ENCODE measurements around the gene ANKS1B.

Gene ANKS1B

DNA sequence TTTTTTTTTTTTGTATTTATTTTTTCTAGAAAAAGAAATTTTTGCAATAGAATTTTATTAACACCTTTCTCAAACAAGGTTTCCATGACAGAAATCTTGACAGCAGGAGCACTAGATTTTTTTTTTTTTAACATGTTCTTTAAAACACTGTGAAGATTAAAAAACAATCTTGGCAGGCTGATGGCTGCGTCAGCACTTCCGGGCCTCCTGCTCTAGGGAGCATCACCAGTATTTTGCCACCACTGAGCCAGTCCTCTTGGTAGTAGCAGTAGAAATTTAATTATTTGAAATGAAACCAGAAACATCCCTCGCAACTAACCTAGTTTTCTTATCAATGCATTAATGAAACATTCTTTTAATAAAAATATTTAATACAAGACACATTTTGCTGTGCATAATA is 1240.1 kb downstream of the ANKS1B start:
- Histone ChIP-seq H3K4me3 (ENCODE audit: low read depth, low read length) (no peak overlapping the region), H3K9me3 (no peaks in the 10 kb centered on the region), H3K36me3 (no peaks in the 10 kb centered on the region), H3K27me3 (peaks cover 26% of the 10 kb centered on the region), H3K4me1 (no peaks in the 10 kb centered on the region)
- TF ChIP-seq, protein P1, sequence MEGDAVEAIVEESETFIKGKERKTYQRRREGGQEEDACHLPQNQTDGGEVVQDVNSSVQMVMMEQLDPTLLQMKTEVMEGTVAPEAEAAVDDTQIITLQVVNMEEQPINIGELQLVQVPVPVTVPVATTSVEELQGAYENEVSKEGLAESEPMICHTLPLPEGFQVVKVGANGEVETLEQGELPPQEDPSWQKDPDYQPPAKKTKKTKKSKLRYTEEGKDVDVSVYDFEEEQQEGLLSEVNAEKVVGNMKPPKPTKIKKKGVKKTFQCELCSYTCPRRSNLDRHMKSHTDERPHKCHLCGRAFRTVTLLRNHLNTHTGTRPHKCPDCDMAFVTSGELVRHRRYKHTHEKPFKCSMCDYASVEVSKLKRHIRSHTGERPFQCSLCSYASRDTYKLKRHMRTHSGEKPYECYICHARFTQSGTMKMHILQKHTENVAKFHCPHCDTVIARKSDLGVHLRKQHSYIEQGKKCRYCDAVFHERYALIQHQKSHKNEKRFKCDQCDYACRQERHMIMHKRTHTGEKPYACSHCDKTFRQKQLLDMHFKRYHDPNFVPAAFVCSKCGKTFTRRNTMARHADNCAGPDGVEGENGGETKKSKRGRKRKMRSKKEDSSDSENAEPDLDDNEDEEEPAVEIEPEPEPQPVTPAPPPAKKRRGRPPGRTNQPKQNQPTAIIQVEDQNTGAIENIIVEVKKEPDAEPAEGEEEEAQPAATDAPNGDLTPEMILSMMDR (IDR thresholded peaks at IDR 0.05; ENCODE audit: low read depth, low read length) = no peak
- no peak for DNase-seq

DNA sequence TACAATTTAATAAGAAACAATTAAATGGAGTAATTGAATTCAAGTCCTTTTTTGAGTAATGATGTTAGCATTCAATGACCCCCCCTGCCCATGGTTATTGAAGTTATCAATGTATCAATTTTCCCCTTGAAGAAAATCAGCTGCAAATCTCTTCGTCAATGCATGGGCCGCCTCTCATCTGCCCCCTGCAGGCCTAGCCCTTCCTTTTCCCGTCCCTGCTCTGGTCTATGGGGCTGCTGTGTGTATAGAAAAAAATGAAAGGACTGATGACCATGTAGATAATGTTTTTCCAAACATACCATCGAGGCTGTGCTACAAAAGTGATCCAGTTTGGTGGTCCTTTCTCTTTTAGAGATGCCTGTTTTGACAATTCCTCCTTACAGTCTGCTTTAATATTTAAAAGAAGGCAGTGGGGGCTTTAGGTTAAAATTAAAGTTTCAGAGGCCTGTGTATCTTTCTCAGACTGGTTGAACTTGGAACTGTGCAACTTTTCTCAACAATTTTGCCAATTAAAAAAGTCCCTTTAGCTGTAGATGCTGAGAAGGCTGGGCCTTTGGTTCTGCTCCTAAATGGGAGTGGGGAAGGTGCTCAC is 1241.3 kb downstream of the ANKS1B start:
- Histone ChIP-seq H3K4me1 (no peaks in the 10 kb centered on the region), H3K4me3 (ENCODE audit: low read depth, low read length) (no peak overlapping the region), H3K9me3 (no peaks in the 10 kb centered on the region), H3K36me3 (no peaks in the 10 kb centered on the region), H3K27me3 (peaks cover 26% of the 10 kb centered on the region)
- DNase-seq = peak; percentile 58
- TF ChIP-seq, protein P1 (IDR thresholded peaks at IDR 0.05; ENCODE audit: low read depth, low read length) = peak; percentile 91

DNA sequence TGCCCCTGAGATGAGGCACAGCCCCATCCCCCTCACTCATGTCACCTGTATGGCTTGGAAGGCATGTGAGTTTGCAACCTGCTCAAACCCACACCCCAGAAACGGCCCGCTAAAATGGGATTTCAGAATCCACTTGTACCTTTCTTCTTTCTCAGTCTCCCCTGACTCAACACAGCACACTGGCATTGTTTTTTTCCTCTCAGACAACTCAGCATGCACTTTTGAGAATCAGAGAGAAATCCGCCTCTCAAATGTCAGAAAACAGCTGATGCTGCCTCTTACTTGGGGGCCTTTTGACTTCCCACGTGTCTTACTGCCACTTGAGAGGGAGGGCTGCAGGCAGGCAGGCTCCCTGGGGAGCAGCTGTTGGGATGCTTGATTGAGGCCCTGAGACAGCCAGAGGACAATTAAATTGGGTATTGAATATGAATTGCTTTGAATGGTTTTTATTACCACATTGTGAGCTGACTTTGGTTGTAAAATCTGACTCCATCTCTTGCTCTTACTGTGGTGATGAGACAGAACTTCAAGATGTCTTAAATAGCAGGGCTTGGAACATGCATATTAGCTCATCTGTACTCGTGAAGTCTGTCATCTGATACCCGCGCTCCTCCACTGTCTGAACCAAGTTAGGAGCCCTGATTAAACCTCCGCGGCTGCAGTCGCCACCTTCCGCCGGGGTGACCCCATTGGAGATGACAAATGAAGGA is 1243.0 kb downstream of the ANKS1B start:
- no peaks in the 10 kb centered on the region for H3K36me3 ChIP-seq
- H3K9me3 ChIP-seq = no peaks in the 10 kb centered on the region
- TF ChIP-seq, protein P1 (IDR thresholded peaks at IDR 0.05; ENCODE audit: low read depth, low read length) = no peak
- H3K27me3 ChIP-seq = peaks cover 14% of the 10 kb centered on the region
- peaks cover 6% of the 10 kb centered on the region for H3K4me1 ChIP-seq
- DNase-seq = no peak
- H3K4me3 ChIP-seq (ENCODE audit: low read depth, low read length) = no peak overlapping the region

DNA sequence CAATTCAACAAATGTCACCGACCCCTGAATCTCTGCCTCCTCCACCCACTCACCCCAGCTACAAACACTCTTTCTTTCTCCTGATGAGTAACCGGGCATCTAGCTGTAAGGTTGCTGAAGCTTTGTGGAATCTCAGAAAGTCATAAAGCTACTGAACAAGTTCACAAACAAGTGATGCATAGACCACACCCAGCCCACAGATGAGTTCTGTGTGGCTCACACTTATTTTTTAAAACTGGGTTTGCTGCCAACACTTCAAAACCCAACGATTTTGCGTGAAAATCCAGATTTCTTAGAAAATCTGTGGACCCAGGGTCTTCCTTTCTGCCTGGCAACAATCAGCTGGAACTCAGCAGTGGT is 1243.6 kb downstream of the ANKS1B start:
- Histone ChIP-seq H3K9me3 (no peaks in the 10 kb centered on the region), H3K36me3 (no peaks in the 10 kb centered on the region), H3K4me1 (peaks cover 12% of the 10 kb centered on the region), H3K4me3 (ENCODE audit: low read depth, low read length) (no peak overlapping the region), H3K27me3 (peaks cover 9% of the 10 kb centered on the region)
- DNase-seq = no peak
- TF ChIP-seq, protein P1 (IDR thresholded peaks at IDR 0.05; ENCODE audit: low read depth, low read length) = no peak

DNA sequence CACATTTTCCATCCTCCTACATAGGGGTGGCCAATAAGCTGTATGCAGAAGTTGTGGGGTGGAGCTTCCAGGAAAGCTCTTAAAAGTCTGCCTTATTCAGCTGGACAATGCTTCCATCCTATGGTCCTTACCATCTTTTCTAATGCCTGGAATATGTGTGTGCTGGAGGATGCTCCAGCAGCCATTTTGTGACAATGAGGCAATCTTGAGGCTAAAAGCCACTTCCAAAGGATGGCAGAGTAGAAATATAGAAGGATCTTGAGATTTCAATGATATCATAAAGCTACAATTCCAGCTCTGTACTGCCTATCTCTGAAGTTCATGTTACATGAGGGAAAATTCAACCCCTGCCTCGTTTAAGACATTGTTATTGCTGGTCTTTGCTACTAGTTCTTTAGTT is 1244.0 kb downstream of the ANKS1B start:
- H3K36me3 ChIP-seq = no peaks in the 10 kb centered on the region
- H3K27me3 ChIP-seq = peaks cover 5% of the 10 kb centered on the region
- no peak for DNase-seq
- H3K4me1 ChIP-seq = peaks cover 14% of the 10 kb centered on the region
- no peak overlapping the region for H3K4me3 ChIP-seq (ENCODE audit: low read depth, low read length)
- TF ChIP-seq, protein P1 (IDR thresholded peaks at IDR 0.05; ENCODE audit: low read depth, low read length) = no peak
- H3K9me3 ChIP-seq = no peaks in the 10 kb centered on the region

DNA sequence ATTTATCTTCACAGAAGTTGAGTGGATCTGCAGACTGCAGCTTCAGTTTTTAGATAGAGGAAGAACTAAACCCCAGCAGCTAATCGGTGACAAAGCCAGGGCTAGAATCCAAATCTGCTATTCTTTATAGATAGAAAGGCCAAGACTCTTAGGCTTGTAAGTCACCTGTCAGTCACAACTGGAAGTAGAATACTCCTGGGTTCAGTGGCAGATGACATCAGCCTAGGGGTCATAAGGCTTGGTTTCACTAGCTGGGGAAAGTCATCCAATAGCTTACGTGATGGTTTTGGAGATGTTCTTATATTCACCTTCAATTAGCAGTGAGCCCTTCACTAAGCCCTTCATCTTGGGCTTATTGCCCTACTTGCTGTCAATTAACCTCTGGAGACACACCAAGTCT is 1246.2 kb downstream of the ANKS1B start:
- peaks cover 14% of the 10 kb centered on the region for H3K4me1 ChIP-seq
- H3K36me3 ChIP-seq = no peaks in the 10 kb centered on the region
- H3K27me3 ChIP-seq = no peaks in the 10 kb centered on the region; the same call in 1 of the 2 replicates
- TF ChIP-seq, protein P1 (IDR thresholded peaks at IDR 0.05; ENCODE audit: low read depth, low read length) = no peak
- DNase-seq = no peak
- no peaks in the 10 kb centered on the region for H3K9me3 ChIP-seq
- H3K4me3 ChIP-seq (ENCODE audit: low read depth, low read length) = no peak overlapping the region
